Stimulated activated CD4-positive, alpha-beta T cell treated with anti-CD3 and anti-CD28 coated beads, Interleukin-15, amount 100 ng/mL, for 48 hours (primary cell): ENCODE results near the gene FAM78A.
"Not testable (repeated sequence)": the region's sequence is repeated elsewhere in the genome, so short reads cannot be mapped to it uniquely, and the experiment has no call there.

Experiments used
- DNase-seq, 2 donors: peaks; one replicate each; pipeline ENCODE4 v3.0.0-alpha.2; 2020; ENCODE audit warnings: low read depth in 2 of 2

FAM78A gene

GRCh38 chr9:131266266-131267229 lies 9.8 kb downstream of the FAM78A start:
- DNase-seq: no peak

DNA sequence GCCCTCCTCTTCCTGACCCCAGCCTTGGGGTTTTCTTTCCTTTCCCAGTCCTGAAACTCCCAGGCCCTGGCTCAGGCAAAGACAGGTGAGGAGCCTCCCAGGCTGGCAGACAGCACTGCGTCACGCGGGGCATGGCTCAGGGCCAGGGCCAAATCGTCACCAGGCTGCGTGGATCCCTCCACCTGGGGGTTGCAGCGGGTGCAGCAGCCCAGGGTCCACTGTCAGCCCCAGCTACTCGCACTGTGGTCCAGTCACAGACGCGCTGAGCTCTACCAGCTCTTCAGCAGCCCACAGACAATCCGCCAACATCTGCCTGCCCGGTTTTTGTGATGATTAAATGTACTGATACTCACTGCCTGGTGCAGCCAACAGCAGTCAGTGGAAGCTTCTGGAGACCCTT lies 12.1 kb downstream of the FAM78A start:
- DNase-seq: no peak

GRCh38 chr9:131263701-131264100 lies 12.6 kb downstream of the FAM78A start:
- DNase-seq: no peak

- DNase-seq: not testable (repeated sequence)
These were observed 13.3 kb downstream of the FAM78A start for GRCh38 chr9:131263033-131263343.

- no peak for DNase-seq
These were observed 13.8 kb downstream of the FAM78A start for GRCh38 chr9:131262327-131263032.

DNA sequence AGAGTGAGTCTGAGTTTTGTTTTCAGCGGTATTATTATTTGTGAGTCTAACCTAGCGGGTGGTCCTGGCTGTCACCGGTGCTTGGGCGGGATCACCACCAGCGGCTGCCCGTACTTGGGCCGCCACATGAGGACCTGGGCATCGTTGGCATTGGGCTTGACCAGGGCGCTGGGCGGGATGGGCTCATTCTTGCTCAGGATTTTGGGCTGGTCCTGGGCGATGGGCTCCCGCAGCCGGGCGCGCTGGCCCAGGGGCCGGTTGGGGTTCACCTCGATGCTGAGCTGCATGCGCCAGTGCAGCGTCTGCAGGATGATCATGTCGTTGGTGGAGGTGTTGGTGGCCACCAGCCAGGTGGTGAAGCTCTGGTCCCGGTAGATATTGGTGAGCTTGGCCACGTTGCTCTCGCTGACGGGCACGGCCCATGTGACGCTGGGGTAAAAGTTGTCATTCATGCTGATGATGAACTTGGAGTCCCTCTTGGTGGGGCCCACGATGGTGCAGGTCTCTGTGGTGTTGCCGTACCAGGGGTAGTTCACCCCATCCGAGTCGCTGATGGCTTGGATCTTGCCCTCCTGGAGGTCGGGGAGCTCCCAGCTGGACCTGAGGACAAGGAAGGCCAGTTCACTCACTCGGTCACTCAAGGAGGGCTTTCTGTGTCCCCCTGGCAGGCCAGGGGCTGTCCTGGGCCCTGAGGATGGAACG lies 15.4 kb downstream of the FAM78A start:
- no peak for DNase-seq

DNA sequence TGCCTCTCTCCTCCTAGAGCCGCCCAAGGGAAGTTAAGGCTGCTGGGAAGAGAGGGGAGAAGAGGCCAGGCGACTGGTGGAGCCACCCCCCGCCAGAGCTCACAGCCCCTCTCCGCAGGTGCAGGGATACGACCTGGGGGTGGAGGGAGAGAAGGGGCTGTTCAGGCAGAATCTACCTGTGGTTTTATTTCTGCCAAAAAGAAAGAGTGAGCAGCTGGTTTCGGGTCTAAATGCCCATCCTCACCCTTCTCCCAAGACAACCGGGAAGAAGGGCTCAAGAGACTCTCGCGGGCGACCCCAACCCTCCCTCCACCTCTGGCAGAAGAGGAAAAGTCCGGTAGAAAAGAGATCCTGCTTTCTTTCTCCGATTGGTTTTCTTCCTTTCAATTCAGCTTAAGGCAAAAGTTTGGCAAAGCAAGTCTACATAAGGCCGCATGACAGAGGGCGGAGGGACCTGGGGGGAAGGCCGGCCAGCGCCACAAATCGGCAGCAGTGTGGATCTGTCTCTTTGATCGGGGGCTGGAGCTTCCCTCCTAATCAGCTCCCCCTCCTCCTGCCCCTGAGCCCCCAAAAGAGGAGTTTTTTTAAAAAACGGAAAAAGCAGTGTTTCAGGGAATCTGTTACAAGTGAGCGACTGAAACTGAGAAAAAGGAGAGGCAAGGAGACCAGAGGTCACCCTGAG lies 16.3 kb downstream of the FAM78A start:
- DNase-seq: no peak

DNA sequence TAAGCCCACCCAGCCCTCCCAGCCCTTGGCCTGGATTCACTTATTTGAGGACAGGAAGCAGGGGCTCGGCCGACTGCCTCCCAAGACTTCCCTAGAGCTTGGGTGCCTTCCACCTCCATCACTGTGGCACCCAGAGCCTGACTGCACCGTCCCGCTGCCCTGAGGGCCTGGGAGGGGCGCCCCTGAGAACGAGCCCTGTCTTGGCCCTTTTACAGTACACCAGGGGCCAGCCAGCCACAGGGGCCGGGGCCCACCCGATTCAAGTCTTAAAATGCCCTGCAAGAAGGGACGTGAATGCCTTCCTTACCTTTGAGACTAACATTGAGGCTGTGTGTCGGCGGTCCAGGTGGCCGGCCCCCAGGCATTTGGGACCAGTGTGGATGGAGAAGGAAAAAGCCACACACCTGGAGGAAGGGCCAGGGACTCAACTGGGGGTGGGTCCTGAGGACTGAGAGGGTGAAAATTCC lies 16.8 kb downstream of the FAM78A start:
- no peak for DNase-seq

- DNase-seq: no peak
These were observed 17.4 kb downstream of the FAM78A start for GRCh38 chr9:131258698-131259431.

DNA sequence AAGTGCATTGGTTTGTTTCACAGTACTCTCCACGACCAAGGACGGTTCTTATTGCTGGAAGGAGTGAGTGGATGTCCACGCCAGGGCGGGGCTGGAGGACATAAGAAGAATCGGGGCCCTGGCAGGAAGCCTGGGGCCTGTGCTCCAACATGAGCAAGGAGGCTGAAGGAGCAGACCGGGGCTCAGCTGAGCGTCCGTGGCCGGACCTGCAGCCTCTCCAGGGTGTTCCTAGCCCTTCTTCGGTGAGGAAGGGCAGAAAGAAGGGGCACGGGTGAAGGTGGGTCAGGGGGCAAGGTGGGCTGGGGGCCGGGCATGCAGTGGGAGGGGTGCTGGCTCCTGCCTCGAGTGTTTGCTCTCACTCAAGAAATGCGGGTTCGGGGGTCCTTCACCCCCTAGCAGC lies 18.1 kb downstream of the FAM78A start:
- no peak for DNase-seq

DNA sequence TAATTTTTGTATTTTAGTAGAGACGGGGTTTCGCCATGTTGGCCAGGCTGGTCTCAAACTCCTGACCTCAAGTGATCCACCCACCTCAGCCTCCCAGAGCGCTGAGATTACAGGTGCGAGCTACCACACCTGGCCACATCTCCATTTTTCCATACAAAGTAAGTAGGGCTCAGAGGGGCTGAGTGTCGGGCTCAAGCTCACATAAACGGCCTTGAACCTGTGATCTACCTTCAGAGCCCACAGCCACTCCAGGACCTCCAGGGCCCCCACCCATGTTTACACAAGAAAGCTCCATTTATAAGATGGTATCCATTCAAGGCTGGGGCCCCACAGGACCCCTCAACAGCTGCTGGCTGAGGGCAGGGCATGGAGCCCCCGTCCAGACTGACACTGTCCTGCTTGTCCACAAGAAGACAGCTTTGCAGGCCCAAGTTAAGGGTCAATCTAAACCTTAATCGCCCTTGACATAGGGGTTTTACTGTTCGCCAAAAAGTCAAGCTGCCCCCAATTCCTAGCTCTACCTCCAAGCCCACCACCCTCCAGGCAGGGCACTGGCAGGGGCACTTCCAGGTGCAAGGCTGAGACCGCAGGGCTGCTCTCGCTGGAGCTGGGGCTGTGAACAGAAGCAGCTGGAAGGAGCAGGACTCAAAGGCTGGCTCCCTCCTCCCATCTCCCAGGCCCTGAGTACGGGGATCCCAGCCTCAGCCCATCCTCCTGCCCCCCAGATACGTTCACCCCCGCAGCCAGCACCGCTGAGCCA lies 18.9 kb downstream of the FAM78A start:
- DNase-seq: no peak

- DNase-seq: no peak
These were observed 20.6 kb downstream of the FAM78A start for GRCh38 chr9:131255676-131256197.

- DNase-seq: no peak
These were observed 21.7 kb downstream of the FAM78A start for GRCh38 chr9:131254626-131255025.

DNA sequence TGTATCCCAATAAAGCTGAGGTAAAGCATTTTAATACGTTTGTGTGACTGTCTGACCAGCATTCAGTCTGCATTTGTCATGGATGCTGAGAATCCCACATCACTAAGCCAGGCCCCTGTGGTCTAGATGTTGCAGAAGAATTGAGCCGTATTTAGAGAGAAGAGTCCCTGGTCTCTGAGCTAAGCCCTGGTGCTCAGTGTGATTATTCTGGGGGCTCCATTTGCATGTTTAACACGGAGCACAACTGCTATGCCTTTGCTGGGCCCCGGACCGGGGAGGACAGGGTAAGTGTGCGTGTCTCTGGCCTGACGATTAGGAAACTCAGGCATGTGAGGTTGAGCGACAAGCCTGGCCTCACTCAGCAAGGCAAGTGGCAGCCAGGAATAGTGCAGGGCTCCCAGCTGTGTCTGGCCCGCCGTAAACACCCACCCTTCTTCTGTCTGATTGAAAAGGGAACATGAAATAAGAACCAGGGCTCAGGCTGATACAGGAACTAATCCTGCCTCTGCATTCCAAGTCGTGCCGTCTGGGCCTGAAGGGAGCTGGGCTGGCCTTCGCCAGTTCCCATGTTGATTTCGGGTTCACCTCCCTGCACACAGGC lies 22.3 kb downstream of the FAM78A start:
- no peak for DNase-seq

DNA sequence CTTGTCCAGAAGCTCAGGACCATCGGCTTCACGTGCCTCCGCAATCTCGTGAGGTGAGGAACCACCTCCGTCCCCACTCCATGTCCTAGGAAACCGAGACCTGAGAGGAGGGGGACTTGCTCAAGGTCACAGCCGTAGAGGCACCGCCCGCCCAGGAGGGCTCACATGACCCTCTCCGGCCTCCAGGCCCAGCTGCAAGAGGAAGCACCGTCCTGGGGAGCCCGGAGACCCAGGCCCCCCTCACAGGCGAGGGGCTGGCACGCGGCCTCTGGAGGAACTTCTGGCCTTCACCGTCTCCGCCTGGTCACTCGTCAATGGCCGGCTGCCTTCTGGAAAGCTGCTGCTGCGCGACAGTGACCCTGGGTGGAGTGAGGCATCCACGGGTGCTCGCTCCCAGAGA lies 24.2 kb downstream of the FAM78A start:
- no peak for DNase-seq

DNA sequence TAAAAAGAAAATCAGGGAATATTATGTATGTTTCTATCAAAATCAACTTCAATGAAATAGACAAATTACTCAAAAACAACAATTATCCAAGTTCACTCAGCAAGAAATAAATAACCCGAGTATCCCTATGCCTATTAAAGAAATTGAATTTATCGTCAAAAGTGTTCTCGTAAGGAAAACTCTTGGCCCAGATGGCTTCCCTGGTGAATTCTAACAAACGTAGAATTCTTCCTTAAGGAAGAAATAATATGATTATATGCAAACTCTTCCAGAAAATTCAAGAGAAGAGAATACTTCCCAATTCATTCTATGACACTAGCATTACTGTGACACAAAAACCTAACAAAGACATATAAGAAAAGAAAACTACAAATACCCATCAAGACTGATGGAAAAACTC lies 29.7 kb downstream of the FAM78A start:
- DNase-seq: no peak

- DNase-seq: not testable (repeated sequence)
These were observed 32.0 kb downstream of the FAM78A start for GRCh38 chr9:131244331-131244730.

GRCh38 chr9:131240047-131240921 lies 36.0 kb downstream of the FAM78A start:
- no peak for DNase-seq
